Adrenal gland (tissue), 12 donors: ENCODE measurements around the gene CTDSP2. TPM values are rescaled to one million over a fixed set of nuclear protein-coding genes. Genes with fewer than 3 reads are reported as not detected.

ENCODE experiments used
- DNase-seq, 7 donors: peaks; one replicate each; pipeline ENCODE4 v3.0.0-alpha.2; 2019 to 2020
- H3K27ac ChIP-seq, 5 donors: fragments of 200-600 bp; sonication (generic) in 4 of 5; 1 replicate in 3 of 5; 2 replicates in 2 of 5; pipeline versions ENCODE4 v1.5.1 to v1.8.0; 2016 to 2020; ENCODE audit warnings: mild to moderate bottlenecking in 1 of 5
- H3K27me3 ChIP-seq: fragments of 200-600 bp; 2 replicates; pipeline ENCODE4 v1.8.0; 2021
- H3K36me3 ChIP-seq, 2 donors: fragments of 200-600 bp; replicated peaks in 1 of 2; 1 replicate in 1 of 2; 2 replicates in 1 of 2; pipeline versions ENCODE4 v1.5.1 to v1.8.0; 2018 to 2022
- H3K4me1 ChIP-seq, 2 donors: fragments of 200-600 bp; replicated peaks in 1 of 2; 1 replicate in 1 of 2; 2 replicates in 1 of 2; pipeline versions ENCODE4 v1.5.1 to v1.8.0; 2018 to 2021
- H3K4me3 ChIP-seq, 4 donors: fragments of 200-600 bp; sonication (generic) in 3 of 4; one replicate each; pipeline ENCODE4 v1.5.1; 2016 to 2018
- H3K9me3 ChIP-seq, 3 donors: fragments of 200-600 bp; sonication (generic) in 1 of 3; replicated peaks in 1 of 3; 1 replicate in 2 of 3; 2 replicates in 1 of 3; pipeline versions ENCODE4 v1.5.1 to v1.8.0; 2016 to 2021
- CTCF ChIP-seq, 6 experiments: fragments of 450-650 bp in 4 of 6; fragments of 200-600 bp in 2 of 6; sonication (generic) in 1 of 6; IDR thresholded peaks; 1 replicate in 5 of 6; 2 replicates in 1 of 6; pipeline versions ENCODE4 v1.5.1 to v1.8.0; 2016 to 2021; ENCODE audit warnings: antibody characterized with exemption in 6 of 6, mild to moderate bottlenecking in 2 of 6, moderate library complexity in 1 of 6
- POLR2A ChIP-seq, 2 donors: fragments of 450-650 bp; IDR thresholded peaks; one replicate each; pipeline ENCODE4 v1.6.1; 2017; ENCODE audit warnings: antibody characterized with exemption in 2 of 2, mild to moderate bottlenecking in 2 of 2, moderate library complexity in 1 of 2
- WGBS, 4 donors: extraction: QIAGEN DNeasy Blood & Tissue Kit in 2 of 4; methylation state at CpG; one replicate each; pipeline versions ENCODE4 v1.1.5 to v1.1.7; 2013 to 2017; 5-methylcytosine and 5-hydroxymethylcytosine counted together
- intact Hi-C, 2 donors: fragments of 100-400 bp; cut with DNase I; formaldehyde crosslinking; loops; one replicate each; pipeline versions ENCODE4 v1.14.1 to v1.15.0; 2022 to 2023
- polyA plus RNA-seq, 3 donors: library from polyadenylated mRNA; stranded (reverse); fragments of 200-250 nt in 2 of 3; fragments of 350-450 nt in 1 of 3; fragmentation: Illumina TruSeq in 1 of 3; extraction: RNeasy Lipid Tissue Mini Kit (QIAGEN cat#74804) in 1 of 3; gene quantifications; one replicate each; pipeline ENCODE4 v1.2.3, GENCODE V29; 2013 to 2014
- total RNA-seq, 9 donors: library from RNA; depleted of rRNA in 4 of 9; stranded (reverse); fragments of >200 nt in 4 of 9; fragments of 120-200 nt in 1 of 9; fragmentation: NEBNext Ultra II Directional in 1 of 9; extraction: Animal tissue kit (Norgen Biotek cat#: 25700) in 1 of 9; gene quantifications; one replicate each; pipeline versions ENCODE4 v1.1.0 to v1.2.4, GENCODE V29; 2013 to 2023
- donor health status: healthy with polysubstance abuse.
- donor health status: Bipolar disorder and iron deficiency.
- donor health status: DM: yes; HTN: yes; CAD: no.
- donor health status: DM: no; HTN: no; CAD: no.
- donor health status: DM: no; HTN: no; CAD: no.
- donor health status: DM: yes; HTN: yes; CAD: no.

CTDSP2 gene
- total and polyA plus RNA-seq, 12 donors = 42.9 to 275 (median 192) TPM

GRCh38 chr12:57891542-57892228, 45.2 kb upstream of the CTDSP2 start:
- 89 to 92% (median 91%) methylated on average over 6 of the region's 6 CpGs for WGBS, 4 donors
- Histone ChIP-seq H3K27me3 (no peaks in the 10 kb centered on the region), H3K36me3 (no peaks in the 10 kb centered on the region), H3K27ac (peak overlapping the region in 2 of 5 donors; percentile 67 to 97), H3K9me3 (no peaks in the 10 kb centered on the region), H3K4me3 (no peak overlapping the region), H3K4me1 (peaks cover 51 to 91% of the 10 kb centered on the region in 2 donors)
- TF ChIP-seq CTCF (IDR thresholded peaks at IDR 0.05) (no peak), POLR2A (IDR thresholded peaks at IDR 0.05) (no peak)
- no peak for DNase-seq
- intact Hi-C loops = no loop called here

- H3K27me3 ChIP-seq = no peaks in the 10 kb centered on the region
- DNase-seq = no peak
- no peak overlapping the region for H3K4me3 ChIP-seq
- peaks cover 41 to 81% of the 10 kb centered on the region in 2 donors for H3K4me1 ChIP-seq
- peak overlapping the region in 4 of 5 donors; percentile 2 to 97 (median 61) for H3K27ac ChIP-seq
- intact Hi-C loops = no loop called here
- 61 to 68% (median 66%) methylated on average over 14 of the region's 14 CpGs for WGBS, 4 donors
- no peaks in the 10 kb centered on the region for H3K36me3 ChIP-seq
- H3K9me3 ChIP-seq = no peaks in the 10 kb centered on the region
- TF ChIP-seq CTCF (IDR thresholded peaks at IDR 0.05) = peak in 1 of 6 experiments; percentile 5
- no peak for TF ChIP-seq POLR2A (IDR thresholded peaks at IDR 0.05)
These were observed 43.9 kb upstream of the CTDSP2 start for GRCh38 chr12:57890191-57891115.

GRCh38 chr12:57889500-57889989, 43.0 kb upstream of the CTDSP2 start:
- intact Hi-C loops = loop anchor here in 1 of 2 donors (5.0 kb wide), 1 partner anchor 37 kb away; no protein-coding TSS in a partner anchor
- H3K4me1 ChIP-seq = peaks cover 36 to 72% of the 10 kb centered on the region in 2 donors
- DNase-seq = peak in 5 of 7 donors; percentile 30 to 80 (median 57)
- no peaks in the 10 kb centered on the region for H3K9me3 ChIP-seq
- H3K36me3 ChIP-seq = no peaks in the 10 kb centered on the region
- no peaks in the 10 kb centered on the region for H3K27me3 ChIP-seq
- H3K4me3 ChIP-seq = no peak overlapping the region
- no peak for TF ChIP-seq CTCF (IDR thresholded peaks at IDR 0.05)
- no peak for TF ChIP-seq POLR2A (IDR thresholded peaks at IDR 0.05)
- WGBS, 4 donors = 65 to 84% (median 73%) methylated on average over 7 to 10 of the region's 10 CpGs
- H3K27ac ChIP-seq = peak overlapping the region in 4 of 5 donors; percentile 40 to 97 (median 64)
